Stimulated activated naive CD4-positive, alpha-beta T cell (primary cell): ENCODE results near the gene SRSF3.

Source experiments
- DNase-seq, 6 experiments: peaks; one replicate each; lab custom pipeline; 2025; lab: John Stamatoyannopoulos, UW

Gene SRSF3

GRCh38 chr6:36623547-36624459 is 29.6 kb downstream of the SRSF3 start:
- peak; percentile 49 to 75 (median 63) for DNase-seq

GRCh38 chr6:36624461-36625157 is 30.4 kb downstream of the SRSF3 start:
- no peak for DNase-seq

GRCh38 chr6:36625158-36625919 is 31.2 kb downstream of the SRSF3 start:
- no peak for DNase-seq

GRCh38 chr6:36626636-36627035 is 32.5 kb downstream of the SRSF3 start:
- no peak for DNase-seq

GRCh38 chr6:36627141-36627540 is 33.0 kb downstream of the SRSF3 start:
- DNase-seq, result no peak

GRCh38 chr6:36627801-36628246 is 33.7 kb downstream of the SRSF3 start:
- no peak for DNase-seq

GRCh38 chr6:36629784-36630183 is 35.6 kb downstream of the SRSF3 start:
- DNase-seq, result no peak

- DNase-seq, result no peak
Measured at GRCh38 chr6:36631326-36632011, 37.3 kb downstream of the SRSF3 start.

- no peak for DNase-seq
Measured at GRCh38 chr6:36633370-36633769, 39.2 kb downstream of the SRSF3 start.

- no peak for DNase-seq
Measured at GRCh38 chr6:36633915-36634314, 39.8 kb downstream of the SRSF3 start.

GRCh38 chr6:36634317-36635108 is 40.4 kb downstream of the SRSF3 start:
- no peak for DNase-seq

- no peak for DNase-seq
Measured at GRCh38 chr6:36636283-36636682, 42.1 kb downstream of the SRSF3 start.

- DNase-seq, result no peak
Measured at GRCh38 chr6:36636687-36637418, 42.7 kb downstream of the SRSF3 start.

- DNase-seq, result no peak
Measured at GRCh38 chr6:36638579-36638978, 44.4 kb downstream of the SRSF3 start.

GRCh38 chr6:36639171-36639808 is 45.1 kb downstream of the SRSF3 start:
- DNase-seq, result peak in 1 of 6 experiments; percentile 4

- DNase-seq, result no peak
Measured at GRCh38 chr6:36641543-36641942, 47.4 kb downstream of the SRSF3 start.

GRCh38 chr6:36642913-36643817 is 49.0 kb downstream of the SRSF3 start:
- DNase-seq, result no peak

- no peak for DNase-seq
Measured at GRCh38 chr6:36643977-36644376, 49.8 kb downstream of the SRSF3 start.

- no peak for DNase-seq
Measured at GRCh38 chr6:36649086-36649485, 54.9 kb downstream of the SRSF3 start.
